Osteoblast (primary cell): ENCODE results near the gene PIGM. TPM values are rescaled to one million over a fixed set of nuclear protein-coding genes. Genes with fewer than 3 reads are reported as not detected.

Experiments used
- DNase-seq: peaks from one replicate; pipeline ENCODE4 v3.0.0; 2011; ENCODE audit warnings: low spot score, mixed read lengths; ENCODE audit not compliant: insufficient read length; ENCODE audit errors: missing footprints
- H2AFZ ChIP-seq: 2 replicates; pipeline ENCODE4 v1.6.0; 2011; ENCODE audit warnings: mild to moderate bottlenecking, low read length
- H3K27ac ChIP-seq: 2 replicates; pipeline ENCODE4 v1.5.1; 2011; ENCODE audit warnings: mild to moderate bottlenecking, low read depth, low read length, moderate library complexity
- H3K27me3 ChIP-seq: 2 replicates; pipeline ENCODE4 v1.6.0; 2012; ENCODE audit warnings: mild to moderate bottlenecking, control low read depth, inconsistent platforms, low read length, moderate library complexity; ENCODE audit not compliant: insufficient read depth
- H3K36me3 ChIP-seq: 2 replicates; pipeline ENCODE4 v1.5.1; 2011; ENCODE audit warnings: mild to moderate bottlenecking, low read length, control low read depth, moderate library complexity; ENCODE audit not compliant: insufficient read depth
- H3K4me1 ChIP-seq: 2 replicates; pipeline ENCODE4 v1.5.1; 2011; ENCODE audit warnings: mild to moderate bottlenecking, low read length, control low read depth, moderate library complexity; ENCODE audit not compliant: insufficient read depth
- H3K4me2 ChIP-seq: 2 replicates; pipeline ENCODE4 v1.6.0; 2011; ENCODE audit warnings: mild to moderate bottlenecking, low read length; ENCODE audit not compliant: insufficient read depth
- H3K4me3 ChIP-seq: fragments of 200-600 bp; sonication (generic); 3 replicates; pipeline ENCODE4 v1.5.1; 2012; ENCODE audit warnings: mild to moderate bottlenecking, low read length, inconsistent platforms; ENCODE audit not compliant: insufficient read depth
- H3K79me2 ChIP-seq: 2 replicates; pipeline ENCODE4 v1.6.0; 2012; ENCODE audit warnings: mild to moderate bottlenecking, low read length, control low read depth, inconsistent platforms; ENCODE audit not compliant: insufficient read depth
- H3K9me3 ChIP-seq: 2 replicates; pipeline ENCODE4 v1.5.1; 2011; ENCODE audit warnings: low read depth, low read length, control low read depth
- H4K20me1 ChIP-seq: 2 replicates; pipeline ENCODE4 v1.6.0; 2012; ENCODE audit warnings: mild to moderate bottlenecking, low read length, control low read depth; ENCODE audit not compliant: insufficient read depth
- CTCF ChIP-seq: IDR thresholded peaks from 2 replicates; pipeline ENCODE4 v1.5.1; 2011; ENCODE audit warnings: mild to moderate bottlenecking, low read depth, low read length, moderate library complexity; ENCODE audit errors: extremely low read depth
- total RNA-seq: library from RNA; depleted of rRNA; stranded (reverse); fragments of >200 nt; gene quantifications from 2 replicates; pipeline ENCODE4 v1.2.3, GENCODE V29; 2012

The PIGM gene
- total RNA-seq, 1 donor: 7.2 TPM

DNA sequence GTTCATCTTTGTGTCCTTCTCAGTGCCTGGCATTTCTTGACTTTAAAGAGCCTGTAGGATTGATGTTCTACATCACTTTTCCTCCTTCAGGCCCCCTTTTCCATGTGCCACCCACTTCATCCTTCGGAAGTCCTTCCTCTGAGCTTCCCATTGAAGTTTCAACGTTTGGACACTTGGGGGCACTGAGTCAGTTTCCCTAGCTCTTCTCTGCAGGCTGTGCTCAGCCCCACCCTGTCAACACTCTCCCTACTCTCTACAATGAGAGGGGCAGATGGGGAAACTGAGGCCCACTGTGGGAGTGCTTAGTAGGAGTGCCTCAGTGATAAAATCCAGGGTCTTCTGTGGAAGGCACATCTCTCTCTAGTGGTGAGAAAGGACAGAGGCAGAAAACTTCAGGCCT, 26.3 kb upstream of the PIGM start:
- no peaks in the 10 kb centered on the region for H3K9me3 ChIP-seq
- peak; percentile 90 for DNase-seq
- H3K4me2 ChIP-seq: no peak overlapping the region
- no peaks in the 10 kb centered on the region for H3K4me1 ChIP-seq
- H3K79me2 ChIP-seq: no peaks in the 10 kb centered on the region
- H2AFZ ChIP-seq: no peak overlapping the region
- no peak overlapping the region for H3K4me3 ChIP-seq
- peaks cover 61% of the 10 kb centered on the region for H3K27me3 ChIP-seq
- no peak overlapping the region for H3K27ac ChIP-seq
- H4K20me1 ChIP-seq: no peaks in the 10 kb centered on the region
- TF ChIP-seq CTCF: peak; percentile 38
- H3K36me3 ChIP-seq: no peaks in the 10 kb centered on the region

DNA sequence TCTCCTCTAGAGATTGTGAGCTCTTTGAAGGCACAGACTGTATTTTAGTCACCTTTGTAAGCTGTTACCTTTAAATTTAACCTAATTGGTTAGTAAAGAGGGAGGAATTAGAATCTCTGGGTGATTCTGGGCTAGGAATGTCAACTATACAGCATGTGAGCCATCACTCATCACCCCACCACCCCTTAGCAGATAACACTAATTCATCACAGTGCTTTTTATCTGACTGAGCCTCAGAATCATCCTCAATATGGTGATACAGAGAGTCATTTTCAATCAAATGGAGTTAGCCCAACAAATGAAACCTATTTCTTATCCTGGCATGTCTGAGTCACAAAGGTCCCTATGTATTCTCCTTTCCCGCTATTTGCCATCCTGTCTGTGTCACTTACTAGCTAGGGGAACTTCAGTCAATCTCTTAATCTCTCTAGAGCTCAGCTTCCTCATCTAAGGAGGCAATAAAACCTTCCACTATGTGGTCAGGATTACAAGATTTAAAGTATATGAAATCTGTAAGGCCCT, 24.9 kb upstream of the PIGM start:
- no peak overlapping the region for H3K27ac ChIP-seq
- no peaks in the 10 kb centered on the region for H4K20me1 ChIP-seq
- no peak overlapping the region for H3K4me2 ChIP-seq
- H2AFZ ChIP-seq: no peak overlapping the region
- H3K9me3 ChIP-seq: no peaks in the 10 kb centered on the region
- no peaks in the 10 kb centered on the region for H3K79me2 ChIP-seq
- H3K27me3 ChIP-seq: peaks cover 64% of the 10 kb centered on the region
- H3K36me3 ChIP-seq: no peaks in the 10 kb centered on the region
- TF ChIP-seq CTCF: no peak
- no peak for DNase-seq
- no peaks in the 10 kb centered on the region for H3K4me1 ChIP-seq
- H3K4me3 ChIP-seq: no peak overlapping the region

- Histone ChIP-seq H2AFZ (no peak overlapping the region), H3K36me3 (no peaks in the 10 kb centered on the region), H4K20me1 (no peaks in the 10 kb centered on the region), H3K27ac (no peak overlapping the region), H3K9me3 (no peaks in the 10 kb centered on the region), H3K4me3 (no peak overlapping the region), H3K27me3 (peaks cover 59% of the 10 kb centered on the region), H3K4me2 (no peak overlapping the region), H3K4me1 (no peaks in the 10 kb centered on the region), H3K79me2 (no peaks in the 10 kb centered on the region)
- TF ChIP-seq CTCF: no peak
- no peak for DNase-seq
Observed at GRCh38 chr1:160053548-160054365, 22.0 kb upstream of the PIGM start.

DNA sequence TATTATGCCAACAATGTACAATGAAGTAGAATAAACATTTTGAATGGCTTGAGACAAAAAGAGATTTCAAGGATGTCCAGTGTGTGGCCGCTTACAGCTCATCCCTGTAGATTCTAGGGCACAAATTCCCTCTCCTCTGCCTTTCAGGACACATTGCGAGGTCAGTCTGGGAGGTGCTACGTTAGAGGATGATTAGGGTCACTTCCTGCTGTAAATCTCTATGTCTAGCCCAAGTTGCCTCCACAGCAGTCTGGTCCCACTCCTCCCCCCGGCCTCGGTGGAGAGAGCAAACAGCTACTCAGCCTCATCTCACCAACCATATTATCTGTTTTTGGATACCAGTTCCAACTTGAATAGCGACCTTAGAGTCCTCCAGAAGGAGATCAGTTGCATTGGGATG, 21.1 kb upstream of the PIGM start:
- H3K27me3 ChIP-seq: peaks cover 63% of the 10 kb centered on the region
- no peaks in the 10 kb centered on the region for H4K20me1 ChIP-seq
- H3K9me3 ChIP-seq: no peaks in the 10 kb centered on the region
- no peak for TF ChIP-seq CTCF
- H3K36me3 ChIP-seq: no peaks in the 10 kb centered on the region
- H3K79me2 ChIP-seq: no peaks in the 10 kb centered on the region
- no peak overlapping the region for H3K27ac ChIP-seq
- no peak overlapping the region for H3K4me2 ChIP-seq
- no peak for DNase-seq
- H3K4me1 ChIP-seq: no peaks in the 10 kb centered on the region
- no peak overlapping the region for H3K4me3 ChIP-seq
- H2AFZ ChIP-seq: no peak overlapping the region
